ENCODE measurements around the gene B4GALT6.

Gene B4GALT6

GRCh38 chr18:31686986-31687928 lies 2.9 kb upstream of the B4GALT6 start:
- no peak for DNase-seq

GRCh38 chr18:31686572-31686971 lies 2.2 kb upstream of the B4GALT6 start:
- no peak for DNase-seq

- DNase-seq, result peak; percentile 44
These were observed 1.0 kb upstream of the B4GALT6 start for GRCh38 chr18:31685097-31686082.

- DNase-seq, result no peak
These were observed 458 bp downstream of the B4GALT6 start for GRCh38 chr18:31683968-31684278.

- no peak for DNase-seq
These were observed 1.3 kb downstream of the B4GALT6 start for GRCh38 chr18:31683106-31683505.

GRCh38 chr18:31680831-31681568 lies 3.4 kb downstream of the B4GALT6 start:
- DNase-seq, result no peak

GRCh38 chr18:31680433-31680811 lies 4.0 kb downstream of the B4GALT6 start:
- DNase-seq, result no peak

GRCh38 chr18:31679791-31680432 lies 4.5 kb downstream of the B4GALT6 start:
- no peak for DNase-seq

GRCh38 chr18:31679133-31679742 lies 5.1 kb downstream of the B4GALT6 start:
- DNase-seq, result no peak

- DNase-seq, result no peak
These were observed 6.0 kb downstream of the B4GALT6 start for GRCh38 chr18:31678425-31678824.

GRCh38 chr18:31677592-31677991 lies 6.8 kb downstream of the B4GALT6 start:
- no peak for DNase-seq

GRCh38 chr18:31675404-31675803 lies 9.0 kb downstream of the B4GALT6 start:
- no peak for DNase-seq

- DNase-seq, result no peak
These were observed 11.7 kb downstream of the B4GALT6 start for GRCh38 chr18:31672628-31673135.

- no peak for DNase-seq
These were observed 12.4 kb downstream of the B4GALT6 start for GRCh38 chr18:31671951-31672350.

- no peak for DNase-seq
These were observed 14.8 kb downstream of the B4GALT6 start for GRCh38 chr18:31669541-31669940.

GRCh38 chr18:31667185-31667584 lies 17.2 kb downstream of the B4GALT6 start:
- no peak for DNase-seq

- no peak for DNase-seq
These were observed 18.3 kb downstream of the B4GALT6 start for GRCh38 chr18:31666055-31666454.

GRCh38 chr18:31664101-31664500 lies 20.3 kb downstream of the B4GALT6 start:
- DNase-seq, result no peak

GRCh38 chr18:31661965-31662364 lies 22.4 kb downstream of the B4GALT6 start:
- DNase-seq, result no peak

- no peak for DNase-seq
These were observed 23.6 kb downstream of the B4GALT6 start for GRCh38 chr18:31660763-31661162.

- no peak for DNase-seq
These were observed 24.7 kb downstream of the B4GALT6 start for GRCh38 chr18:31659576-31660177.

Measured in NCI-H2081 treated with DMSO at 0.1 percent for 48 hours (cell line).